ENCODE data around the gene ZBTB24.

The ZBTB24 gene

GRCh38 chr6:109449064-109449794, 33.8 kb downstream of the ZBTB24 start:
- no peak for DNase-seq

- DNase-seq: no peak
Observed at GRCh38 chr6:109448615-109449014, 34.4 kb downstream of the ZBTB24 start.

GRCh38 chr6:109447878-109448555, 35.0 kb downstream of the ZBTB24 start:
- DNase-seq: no peak

DNA sequence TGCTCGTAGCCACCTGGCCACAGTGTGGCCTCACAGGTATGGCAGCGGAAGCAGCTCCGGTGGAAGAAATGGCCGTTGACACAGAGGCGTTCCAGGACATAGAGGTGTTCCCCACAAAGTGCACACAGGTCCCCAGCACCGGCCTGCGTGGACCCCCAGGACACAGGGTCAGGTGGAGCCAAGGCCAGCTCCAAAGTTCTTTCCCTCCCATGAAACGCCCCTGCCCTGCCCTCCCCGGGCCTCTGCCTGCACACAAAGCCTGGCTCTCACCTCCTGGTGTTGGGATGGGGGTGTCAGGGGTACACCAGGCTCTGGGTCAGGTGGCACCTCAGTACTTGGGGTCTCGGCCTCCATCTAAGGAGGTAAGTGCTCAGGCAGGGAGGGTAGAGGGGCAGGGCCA, 35.9 kb downstream of the ZBTB24 start:
- no peak for DNase-seq

DNA sequence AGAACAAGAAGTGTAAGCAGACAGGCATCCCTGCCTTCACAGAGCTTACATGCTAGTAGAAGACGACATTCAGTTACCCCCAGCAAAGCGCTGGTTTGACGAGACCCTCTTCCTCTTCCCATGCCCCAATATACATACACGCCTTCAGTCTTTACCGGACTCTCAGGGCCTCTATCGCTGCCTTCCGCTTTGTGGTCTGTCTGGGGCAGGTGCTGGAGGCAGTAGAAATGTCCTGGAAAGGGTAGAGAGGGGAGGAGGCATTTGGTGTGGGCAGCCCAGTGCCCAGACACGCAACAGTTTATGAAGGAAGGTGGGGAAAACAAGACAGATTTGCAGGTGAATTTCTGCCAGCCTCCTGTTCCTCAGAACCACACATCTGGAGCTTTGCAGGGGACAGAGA, 36.5 kb downstream of the ZBTB24 start:
- no peak for DNase-seq

DNA sequence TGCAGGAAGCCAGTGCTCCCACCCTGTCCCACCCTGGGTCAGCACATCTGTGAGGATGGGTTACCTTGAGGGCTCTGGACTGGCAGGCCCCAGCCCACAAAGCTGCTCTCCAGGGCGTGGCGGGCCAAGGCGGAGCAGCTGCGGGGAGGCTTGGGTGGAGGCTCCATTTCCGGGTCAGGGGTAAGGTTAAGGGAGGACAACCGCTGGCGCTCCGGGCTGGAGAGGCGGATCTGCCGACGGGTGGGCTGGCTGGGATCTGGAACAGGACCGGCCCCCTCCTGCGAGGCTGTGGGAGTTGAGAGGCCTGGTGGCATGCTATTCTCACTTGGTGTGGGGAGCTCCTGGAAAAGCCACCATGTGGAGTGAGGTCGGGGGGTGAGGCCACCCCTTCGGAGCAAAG, 36.9 kb downstream of the ZBTB24 start:
- no peak for DNase-seq

- no peak for DNase-seq
Observed at GRCh38 chr6:109445382-109445781, 37.6 kb downstream of the ZBTB24 start.

GRCh38 chr6:109443425-109443950, 39.5 kb downstream of the ZBTB24 start:
- no peak for DNase-seq

DNA sequence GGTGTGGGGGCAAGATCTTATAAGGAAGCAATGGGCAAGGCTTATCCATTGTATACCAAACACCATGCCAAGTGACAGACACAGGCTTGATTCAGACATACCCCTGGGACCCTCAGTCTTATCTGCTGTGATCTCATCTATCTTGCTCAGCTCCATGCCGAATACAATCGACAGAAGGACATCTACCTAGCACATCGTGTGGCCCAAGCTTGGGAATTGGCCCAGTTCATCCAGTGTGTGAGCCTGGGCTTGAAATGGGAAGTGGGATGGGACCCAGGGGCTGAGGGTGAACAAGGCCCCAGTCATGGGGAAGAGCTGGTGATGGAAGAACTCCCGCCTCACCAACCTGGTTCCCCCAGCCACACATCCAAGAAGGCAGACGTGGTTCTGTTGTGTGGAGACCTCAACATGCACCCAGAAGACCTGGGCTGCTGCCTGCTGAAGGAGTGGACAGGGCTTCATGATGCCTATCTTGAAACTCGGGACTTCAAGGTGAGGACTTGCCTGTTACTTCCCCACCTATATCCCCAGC, 40.6 kb downstream of the ZBTB24 start:
- no peak for DNase-seq

DNA sequence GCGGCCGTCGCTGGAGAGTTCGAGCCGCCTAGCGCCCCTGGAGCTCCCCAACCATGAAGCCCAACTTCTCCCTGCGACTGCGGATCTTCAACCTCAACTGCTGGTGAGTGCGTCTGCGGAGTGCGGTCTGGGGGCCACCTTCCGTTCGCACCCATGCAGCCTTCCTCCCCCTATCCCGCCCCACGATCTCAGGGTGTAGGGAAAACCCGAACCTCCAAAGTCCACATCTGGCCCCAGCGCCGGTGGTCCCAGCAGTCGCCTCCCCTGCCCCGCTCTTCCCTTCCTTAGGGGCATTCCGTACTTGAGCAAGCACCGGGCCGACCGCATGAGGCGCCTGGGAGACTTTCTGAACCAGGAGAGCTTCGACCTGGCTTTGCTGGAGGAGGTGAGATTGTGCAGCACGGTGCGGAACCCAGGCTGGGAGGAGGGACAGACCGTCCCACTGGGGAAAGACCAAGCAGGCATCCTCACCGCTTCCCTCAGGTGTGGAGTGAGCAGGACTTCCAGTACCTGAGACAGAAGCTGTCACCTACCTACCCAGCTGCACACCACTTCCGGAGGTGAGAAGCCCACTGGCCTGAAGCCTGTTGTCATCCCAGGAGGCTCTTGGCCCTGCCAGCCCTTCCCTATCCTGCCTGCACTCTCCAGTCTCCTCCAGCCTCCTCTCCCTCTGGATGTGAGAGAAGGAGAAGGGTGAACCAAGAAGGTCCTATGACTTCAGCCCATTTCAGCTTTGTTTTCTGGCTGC, 41.8 kb downstream of the ZBTB24 start:
- DNase-seq: no peak

DNA sequence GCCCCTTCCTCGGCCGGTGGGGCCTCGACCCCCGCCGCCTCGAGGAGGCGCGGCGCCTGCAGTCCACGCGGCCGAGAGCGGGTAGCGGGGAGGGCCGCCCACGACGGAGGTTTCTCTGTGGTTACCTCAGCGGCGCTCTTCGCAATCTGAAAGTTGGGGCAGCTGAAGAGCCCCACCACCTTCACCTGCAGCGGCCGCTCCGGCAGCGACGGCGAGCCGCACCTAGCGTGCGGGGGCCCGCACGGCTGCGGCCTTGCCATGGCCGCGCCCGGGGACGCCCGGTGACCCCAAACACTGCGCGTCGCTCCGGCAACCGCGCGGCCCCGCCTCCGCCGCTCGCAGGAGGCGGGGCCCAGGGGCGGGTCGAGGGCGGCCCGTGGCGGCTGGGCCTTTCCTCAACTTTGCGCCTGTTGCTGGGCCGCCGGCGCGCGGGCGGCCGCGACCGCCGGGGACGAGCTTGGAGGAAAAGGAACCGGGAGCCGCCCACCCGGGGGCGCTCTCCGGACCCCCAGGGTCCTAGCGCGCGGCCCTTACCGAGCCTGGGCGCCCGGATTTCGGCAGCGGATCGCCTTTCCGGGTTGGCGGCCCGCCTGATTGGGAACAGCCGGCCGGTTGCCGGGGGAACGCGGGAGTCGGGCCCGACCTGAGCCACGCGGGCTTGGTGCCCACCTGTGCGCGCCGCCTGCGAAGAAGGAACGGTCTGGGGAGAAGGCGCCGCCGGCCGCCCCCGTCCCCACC, 42.5 kb downstream of the ZBTB24 start, which contains the start of the genes PPIL6 and SMPD2:
Gene PPIL6 (minus strand): TSS at position 298 of the 738 bp plus-strand sequence. CDS start 38 bp downstream, at position 260.
Gene SMPD2 (plus strand): TSS at position 394 of the 738 bp plus-strand sequence. CDS start 398 bp downstream, outside the sequence.
- peak; percentile 80 for DNase-seq

DNA sequence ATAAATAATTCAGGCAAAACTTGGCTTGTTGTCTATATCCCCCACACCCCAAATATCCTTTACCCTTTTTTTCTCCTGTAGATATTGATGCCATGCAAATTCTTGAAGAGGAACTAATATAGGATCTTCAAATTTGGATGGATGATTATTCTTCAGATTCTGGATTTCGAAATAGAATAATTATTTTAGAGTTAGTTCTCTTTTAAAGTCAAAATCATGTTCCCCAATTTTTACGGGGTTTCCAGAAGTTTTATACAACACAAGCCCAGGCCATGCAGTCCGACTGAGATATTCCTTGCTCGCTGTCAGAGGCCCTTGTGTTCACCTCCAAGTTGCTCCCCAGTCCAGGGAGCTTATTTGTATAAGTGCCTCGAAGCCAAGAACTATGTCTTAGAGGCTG, 47.0 kb downstream of the ZBTB24 start:
- DNase-seq: no peak

DNA sequence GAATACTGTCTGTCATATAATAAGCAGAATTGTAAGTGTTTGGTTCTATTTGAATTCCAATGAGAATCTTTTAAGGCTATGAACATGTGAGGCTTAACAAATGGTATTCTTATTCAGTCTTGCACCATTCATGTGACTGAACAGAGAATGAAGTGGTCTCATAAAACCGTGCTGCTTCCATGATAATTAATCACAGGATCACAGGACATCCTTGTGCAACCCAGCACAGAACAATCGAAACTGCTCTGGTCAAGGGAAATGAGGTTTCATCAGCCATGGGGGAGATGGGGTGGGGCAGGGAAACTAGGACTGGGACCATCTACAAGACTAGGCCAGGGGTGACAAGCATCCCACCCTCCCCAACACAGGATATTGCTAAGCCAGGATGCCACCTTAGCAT, 48.6 kb downstream of the ZBTB24 start:
- no peak for DNase-seq

GRCh38 chr6:109429496-109429895, 53.5 kb downstream of the ZBTB24 start:
- no peak for DNase-seq

GRCh38 chr6:109428889-109429477, 54.0 kb downstream of the ZBTB24 start:
- DNase-seq: no peak

DNA sequence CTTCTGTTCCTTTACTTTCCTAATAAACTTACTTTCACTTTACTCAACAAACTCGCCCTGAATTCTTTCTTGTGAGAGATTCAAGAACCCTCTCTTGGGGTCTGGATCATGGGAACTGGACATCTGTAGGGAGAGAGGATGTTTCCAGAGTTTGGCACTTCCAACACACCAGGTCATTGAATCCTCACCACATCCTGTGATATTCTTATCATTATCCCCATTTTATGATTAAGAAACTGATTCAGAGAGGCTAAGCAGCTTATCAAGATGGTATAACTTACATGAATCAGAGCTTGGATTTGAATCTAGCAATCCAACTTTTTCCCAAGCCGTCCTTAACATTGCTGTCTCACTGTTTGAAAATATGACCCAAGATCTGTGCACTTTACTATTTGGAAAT, 58.1 kb downstream of the ZBTB24 start:
- no peak for DNase-seq

DNA sequence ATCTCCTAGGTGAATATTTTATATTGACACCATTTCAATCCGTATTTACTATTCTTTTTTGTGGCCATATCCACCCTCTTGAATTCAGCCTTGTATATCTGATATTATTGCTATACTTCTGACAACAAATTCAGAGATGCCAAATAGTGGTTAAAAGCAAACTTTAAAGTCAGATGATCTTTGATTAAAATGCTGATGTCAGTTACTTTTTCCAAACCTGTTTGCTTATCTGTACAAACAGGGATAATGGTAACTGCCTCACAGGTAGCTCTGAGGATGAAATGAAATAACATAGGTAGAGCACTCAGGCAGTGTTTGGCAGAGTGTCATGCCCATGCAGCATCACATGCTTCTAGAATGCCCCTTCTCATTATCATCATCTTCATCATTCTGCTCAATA, 61.8 kb downstream of the ZBTB24 start:
- DNase-seq: no peak

DNA sequence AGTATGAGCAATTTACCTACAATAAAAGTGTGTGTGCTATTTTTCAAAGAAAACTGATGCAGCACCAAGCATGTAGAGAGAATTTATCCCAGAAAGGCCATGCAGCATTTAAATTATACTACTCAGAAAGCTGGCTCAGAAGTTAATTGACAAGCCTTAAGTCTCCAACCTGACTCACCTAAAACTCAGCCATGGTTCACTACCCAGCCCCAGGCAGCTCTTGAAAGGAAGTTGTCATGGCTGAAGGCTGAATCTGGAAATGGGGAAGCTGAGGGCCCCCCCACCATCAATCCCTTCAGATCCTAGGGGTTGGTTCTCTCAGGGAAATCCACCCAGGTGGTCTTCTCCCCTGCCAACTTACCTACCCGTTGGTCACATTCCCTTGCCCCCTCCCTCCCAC, 62.3 kb downstream of the ZBTB24 start:
- no peak for DNase-seq

DNA sequence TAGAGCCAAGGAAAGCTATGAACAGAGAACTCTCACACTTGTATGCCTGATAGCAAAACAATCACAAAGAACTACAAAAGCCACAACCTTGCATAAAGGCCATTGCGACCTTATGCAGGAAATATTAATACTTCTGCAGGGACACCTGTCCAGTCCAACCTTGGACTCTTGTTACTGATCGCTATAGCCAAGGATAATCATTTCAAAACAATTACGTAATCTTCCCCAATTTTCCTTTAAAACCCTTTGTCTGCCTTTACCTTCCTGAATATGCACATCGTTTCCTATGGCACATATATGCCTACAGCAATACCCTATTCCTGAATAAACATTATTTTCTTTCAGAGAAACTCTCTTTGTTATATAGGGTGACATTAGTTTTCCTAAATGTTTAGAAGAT, 65.4 kb downstream of the ZBTB24 start:
- DNase-seq: no peak

Measured in activated CD4-positive, CD25-positive, alpha-beta regulatory T cell treated with anti-CD3 and anti-CD28 coated beads, Interleukin-2, amount 50 U/mL, for 72 hours (primary cell).